Measurements from ENCODE around the gene PARD6G.

The PARD6G gene

GRCh38 chr18:80127635-80128034 is 119.7 kb downstream of the PARD6G start:
- H3K27ac ChIP-seq (ENCODE audit: low read depth, low read length), result no peak overlapping the region
- H3K9me3 ChIP-seq (ENCODE audit: control insufficient read depth, insufficient read depth, low read length), result no peaks in the 10 kb centered on the region
- no peak overlapping the region for H3K4me3 ChIP-seq (ENCODE audit: low read length)
- H3K79me2 ChIP-seq (ENCODE audit: control insufficient read depth, low read length), result peaks cover 80% of the 10 kb centered on the region
- no peaks in the 10 kb centered on the region for H3F3A ChIP-seq (ENCODE audit: control insufficient read depth, insufficient read depth)
- H3K4me2 ChIP-seq (ENCODE audit: low read length), result no peak overlapping the region
- TF ChIP-seq CTCF (IDR thresholded peaks at IDR 0.05; ENCODE audit: low read depth, low read length, poor library complexity, severe bottlenecking), result no peak
- no peak for TF ChIP-seq EZH2phosphoT487 (IDR thresholded peaks at IDR 0.05; ENCODE audit: borderline replicate concordance, low read length)
- peaks cover 21% of the 10 kb centered on the region for H3K36me3 ChIP-seq (ENCODE audit: control insufficient read depth, low read length)
- H3K27me3 ChIP-seq (ENCODE audit: control insufficient read depth, low read length), result no peaks in the 10 kb centered on the region
- H4K20me1 ChIP-seq (ENCODE audit: control insufficient read depth, insufficient read depth, low read depth, low read length), result no peaks in the 10 kb centered on the region
- H3K4me1 ChIP-seq (ENCODE audit: control insufficient read depth, low read length), result no peaks in the 10 kb centered on the region
- no peaks in the 10 kb centered on the region for H3K9me2 ChIP-seq (replicated peaks; ENCODE audit: control insufficient read depth, low read length)

- H3K79me2 ChIP-seq (ENCODE audit: control insufficient read depth, low read length), result peaks cover 84% of the 10 kb centered on the region
- H3K36me3 ChIP-seq (ENCODE audit: control insufficient read depth, low read length), result peaks cover 25% of the 10 kb centered on the region
- no peaks in the 10 kb centered on the region for H3K4me1 ChIP-seq (ENCODE audit: control insufficient read depth, low read length)
- H3K27me3 ChIP-seq (ENCODE audit: control insufficient read depth, low read length), result no peaks in the 10 kb centered on the region
- H3K9me2 ChIP-seq (replicated peaks; ENCODE audit: control insufficient read depth, low read length), result no peaks in the 10 kb centered on the region
- no peaks in the 10 kb centered on the region for H4K20me1 ChIP-seq (ENCODE audit: control insufficient read depth, insufficient read depth, low read depth, low read length)
- no peak overlapping the region for H3K4me3 ChIP-seq (ENCODE audit: low read length)
- H3K9me3 ChIP-seq (ENCODE audit: control insufficient read depth, insufficient read depth, low read length), result no peaks in the 10 kb centered on the region
- H3K4me2 ChIP-seq (ENCODE audit: low read length), result no peak overlapping the region
- no peaks in the 10 kb centered on the region for H3F3A ChIP-seq (ENCODE audit: control insufficient read depth, insufficient read depth)
- no peak overlapping the region for H3K27ac ChIP-seq (ENCODE audit: low read depth, low read length)
- TF ChIP-seq CTCF (IDR thresholded peaks at IDR 0.05; ENCODE audit: low read depth, low read length, poor library complexity, severe bottlenecking) (no peak), EZH2phosphoT487 (IDR thresholded peaks at IDR 0.05; ENCODE audit: borderline replicate concordance, low read length) (no peak)
Observed at GRCh38 chr18:80126797-80127196, 120.5 kb downstream of the PARD6G start.

GRCh38 chr18:80124131-80124530 is 123.2 kb downstream of the PARD6G start:
- H3K4me3 ChIP-seq (ENCODE audit: low read length), result no peak overlapping the region
- H4K20me1 ChIP-seq (ENCODE audit: control insufficient read depth, insufficient read depth, low read depth, low read length), result no peaks in the 10 kb centered on the region
- no peaks in the 10 kb centered on the region for H3K9me3 ChIP-seq (ENCODE audit: control insufficient read depth, insufficient read depth, low read length)
- no peaks in the 10 kb centered on the region for H3F3A ChIP-seq (ENCODE audit: control insufficient read depth, insufficient read depth)
- H3K4me2 ChIP-seq (ENCODE audit: low read length), result no peak overlapping the region
- no peaks in the 10 kb centered on the region for H3K27me3 ChIP-seq (ENCODE audit: control insufficient read depth, low read length)
- peaks cover 84% of the 10 kb centered on the region for H3K79me2 ChIP-seq (ENCODE audit: control insufficient read depth, low read length)
- H3K36me3 ChIP-seq (ENCODE audit: control insufficient read depth, low read length), result peaks cover 30% of the 10 kb centered on the region
- TF ChIP-seq EZH2phosphoT487 (IDR thresholded peaks at IDR 0.05; ENCODE audit: borderline replicate concordance, low read length), result no peak
- TF ChIP-seq CTCF (IDR thresholded peaks at IDR 0.05; ENCODE audit: low read depth, low read length, poor library complexity, severe bottlenecking), result no peak
- H3K9me2 ChIP-seq (replicated peaks; ENCODE audit: control insufficient read depth, low read length), result no peaks in the 10 kb centered on the region
- no peak overlapping the region for H3K27ac ChIP-seq (ENCODE audit: low read depth, low read length)
- no peaks in the 10 kb centered on the region for H3K4me1 ChIP-seq (ENCODE audit: control insufficient read depth, low read length)
